Stimulated activated CD8-positive, alpha-beta memory T cell treated with anti-CD3 and anti-CD28 coated beads, Interleukin-12 subunit alpha, Interleukin-12 subunit beta, amount 100 ng/mL, for 24 hours (primary cell): ENCODE results near the gene COX4I1.
A peak's percentile ranks its signal among the peaks of the same experiment; 100 is the strongest.

Experiments used
- DNase-seq: peaks from one replicate; pipeline ENCODE4 v3.0.0-alpha.2; 2020; ENCODE audit errors: extremely low read depth

COX4I1 gene

GRCh38 chr16:85799497-85800320 lies at the start of gene COX4I1, which contains the start of gene EMC8:
Gene COX4I1, plus strand, starts transcription at chr16:85799695. Its CDS starts 1,511 bp downstream, at chr16:85801206.
Gene EMC8, minus strand, starts transcription at chr16:85799544. Its CDS starts 249 bp downstream, at chr16:85799295.
- DNase-seq = peak; percentile 87

DNA sequence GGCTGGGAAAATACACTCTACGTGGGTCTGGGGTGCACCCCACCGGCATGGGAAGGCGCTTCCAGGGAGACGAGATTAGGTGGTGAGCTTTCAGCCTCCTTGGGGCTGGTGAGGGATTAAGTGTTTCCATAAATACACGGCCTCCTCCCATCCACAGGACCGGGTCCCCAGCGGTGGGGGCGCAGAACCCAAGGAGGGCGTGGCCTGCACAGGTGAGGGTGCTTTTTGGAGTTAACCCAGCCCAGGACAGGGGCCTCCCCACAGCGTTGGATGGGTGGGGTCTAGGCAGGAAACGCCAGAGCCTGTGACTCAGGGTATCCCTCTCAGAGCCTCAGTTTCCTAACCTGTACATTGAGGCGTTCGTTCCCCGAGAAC lies 49.7 kb upstream of the COX4I1 start:
- no peak for DNase-seq

GRCh38 chr16:85750146-85750826 lies 49.2 kb upstream of the COX4I1 start:
- no peak for DNase-seq

DNA sequence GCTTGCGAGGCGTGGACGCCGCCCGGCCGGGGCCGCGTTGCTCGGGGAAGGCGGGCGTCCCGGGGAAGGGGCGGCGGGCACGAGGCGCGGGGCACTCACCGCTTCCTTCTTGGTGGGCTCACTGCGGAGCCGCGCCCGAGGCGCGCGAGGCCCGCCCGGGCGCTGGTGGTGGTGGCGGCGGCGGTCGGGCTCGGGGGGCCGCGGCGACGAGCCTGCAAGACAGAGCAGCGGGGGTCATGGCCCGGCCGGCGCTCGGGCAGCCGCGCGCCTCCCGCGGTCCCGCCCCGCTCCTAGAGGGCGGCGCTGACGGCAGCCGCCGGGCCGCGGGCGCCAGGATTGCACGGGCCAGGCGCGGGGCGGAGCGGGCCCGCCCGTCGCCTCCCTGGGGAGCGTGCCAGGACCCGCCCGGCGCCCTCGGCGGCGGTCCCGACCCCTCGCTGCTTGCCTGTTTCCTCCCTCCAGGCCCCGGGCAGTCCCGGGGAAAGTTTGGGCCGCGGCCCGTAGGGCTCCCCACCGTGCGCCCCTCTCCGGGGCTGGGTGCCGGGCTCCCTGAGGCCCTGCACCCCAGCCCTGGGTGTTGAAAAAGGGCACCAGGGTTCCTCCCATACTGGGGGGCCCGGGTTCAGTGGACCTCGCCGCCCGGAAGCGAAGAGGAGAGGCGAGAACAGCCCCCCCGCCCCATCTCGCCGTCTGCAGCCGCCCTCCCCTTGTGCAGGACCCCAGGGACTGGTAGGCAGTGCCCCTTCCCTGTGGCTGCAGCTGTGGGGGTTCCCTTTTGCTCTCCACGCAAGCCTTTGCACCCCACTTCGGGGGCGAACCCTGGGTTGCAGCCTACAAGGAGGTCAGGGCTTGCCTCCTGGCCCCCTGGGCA lies 48.4 kb upstream of the COX4I1 start, which contains the start of gene C16orf74:
Gene C16orf74 (minus strand): TSS at position 270 of the 871 bp plus-strand sequence. CDS start 15,879 bp downstream, outside the sequence.
- no peak for DNase-seq

- no peak for DNase-seq
These were observed 47.6 kb upstream of the COX4I1 start for GRCh38 chr16:85751698-85752501.

DNA sequence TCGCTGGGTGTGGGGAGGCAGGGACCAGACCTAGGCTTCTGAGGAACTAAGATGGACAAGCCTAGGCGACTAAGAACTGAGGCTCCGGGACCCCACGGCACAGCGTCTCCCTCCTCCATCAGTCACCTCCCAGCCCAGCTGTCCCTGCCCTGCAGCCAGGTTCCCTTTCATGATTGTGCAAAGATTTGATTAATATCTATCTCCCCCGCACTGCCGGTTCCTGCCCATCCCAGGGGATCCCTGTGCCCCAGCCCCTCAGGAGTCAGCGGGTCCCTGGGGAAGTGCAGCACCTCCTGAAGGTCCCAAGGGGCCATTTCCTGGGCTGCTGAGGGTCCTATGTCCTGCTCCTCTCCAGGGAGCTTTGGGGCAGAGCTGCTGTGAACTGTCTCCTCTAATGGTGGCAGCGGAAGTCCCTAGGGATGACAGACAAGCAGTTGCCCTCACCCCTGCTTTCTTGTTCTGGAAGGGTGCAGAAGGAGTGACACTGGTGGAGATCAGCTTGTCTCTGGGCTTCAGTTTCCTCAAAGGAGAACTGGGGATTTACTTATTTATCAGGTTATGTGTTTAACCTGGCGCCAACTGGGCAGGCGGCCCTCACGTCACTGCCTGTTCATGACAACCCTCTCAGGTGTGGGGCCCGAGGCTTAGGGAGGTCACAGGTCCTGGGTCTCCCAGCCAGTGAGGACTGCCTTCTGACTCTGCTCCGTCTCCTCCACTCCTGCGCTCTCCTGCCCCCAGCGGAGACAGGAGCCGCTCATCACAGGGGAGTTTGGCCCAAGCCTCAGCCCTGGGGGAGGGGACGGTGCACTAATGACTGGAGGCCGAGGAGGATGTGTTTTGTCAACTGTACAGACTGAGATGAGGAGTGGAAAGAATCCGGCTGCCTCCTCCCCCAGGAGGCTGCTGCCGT lies 46.7 kb upstream of the COX4I1 start:
- DNase-seq = no peak

- no peak for DNase-seq
These were observed 45.9 kb upstream of the COX4I1 start for GRCh38 chr16:85753559-85753958.

GRCh38 chr16:85753976-85754375 lies 45.5 kb upstream of the COX4I1 start:
- no peak for DNase-seq

DNA sequence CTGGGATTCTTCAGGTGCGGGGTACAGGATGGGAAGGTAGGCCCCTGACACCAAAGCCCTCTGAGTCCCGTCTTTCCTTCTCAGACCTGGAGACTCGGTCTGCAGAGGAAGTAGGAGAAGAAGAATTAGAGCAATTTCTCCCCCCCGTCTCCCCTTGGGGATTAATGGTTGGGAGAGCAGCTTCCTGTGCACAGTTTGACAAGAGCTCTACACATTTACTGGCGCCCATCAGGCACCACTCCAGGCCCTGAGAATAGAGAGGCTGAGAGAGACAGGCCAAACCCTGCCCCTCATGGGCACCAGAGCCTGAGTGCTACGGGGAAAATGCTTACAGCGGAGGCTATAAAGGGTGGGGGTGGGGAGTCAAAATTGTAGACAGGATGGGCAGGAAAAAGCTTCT lies 45.1 kb upstream of the COX4I1 start:
- no peak for DNase-seq

DNA sequence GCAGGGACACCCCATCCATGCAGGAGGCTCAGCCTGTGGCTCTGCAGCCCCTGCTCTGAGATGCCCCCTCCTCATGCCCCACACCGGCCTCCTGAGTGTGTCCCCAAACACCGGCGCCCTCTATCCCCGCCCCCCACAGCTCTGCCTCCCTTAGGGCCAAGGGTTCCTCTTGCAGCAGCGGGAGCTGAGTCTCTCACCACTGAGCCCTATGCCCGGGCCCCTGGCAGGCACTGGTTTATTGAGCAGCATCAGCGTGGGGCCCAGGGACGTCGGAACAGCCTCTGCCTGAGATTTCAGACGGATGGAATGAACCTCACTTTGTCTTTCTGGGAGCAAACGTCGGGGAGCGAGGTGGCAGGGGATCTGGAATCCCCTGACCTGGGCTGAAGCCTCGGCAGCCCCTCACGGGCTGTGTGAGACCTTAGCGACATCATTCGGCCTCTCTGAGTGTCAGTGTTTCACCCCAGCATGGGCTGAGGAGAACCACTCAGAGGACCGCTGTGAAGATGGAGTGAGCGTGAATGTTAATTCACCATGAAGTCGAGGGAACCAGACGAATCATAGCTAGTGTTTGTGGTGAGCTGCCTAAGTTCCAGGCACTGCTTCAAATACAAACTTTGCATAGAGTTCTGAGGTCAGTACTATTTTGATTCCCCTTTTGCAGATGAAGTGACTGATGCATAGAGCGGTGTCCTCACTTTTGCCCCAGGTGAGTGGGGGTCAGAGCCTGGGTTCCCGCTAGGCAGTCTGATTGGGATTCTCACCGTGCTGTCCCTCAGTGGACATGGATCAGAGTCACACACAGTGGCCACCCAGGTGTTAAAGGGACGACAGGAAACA lies 43.3 kb upstream of the COX4I1 start:
- DNase-seq = no peak

GRCh38 chr16:85757341-85757822 lies 42.1 kb upstream of the COX4I1 start:
- DNase-seq = no peak

- no peak for DNase-seq
These were observed 40.4 kb upstream of the COX4I1 start for GRCh38 chr16:85759136-85759535.

- DNase-seq = no peak
These were observed 39.7 kb upstream of the COX4I1 start for GRCh38 chr16:85759631-85760419.

DNA sequence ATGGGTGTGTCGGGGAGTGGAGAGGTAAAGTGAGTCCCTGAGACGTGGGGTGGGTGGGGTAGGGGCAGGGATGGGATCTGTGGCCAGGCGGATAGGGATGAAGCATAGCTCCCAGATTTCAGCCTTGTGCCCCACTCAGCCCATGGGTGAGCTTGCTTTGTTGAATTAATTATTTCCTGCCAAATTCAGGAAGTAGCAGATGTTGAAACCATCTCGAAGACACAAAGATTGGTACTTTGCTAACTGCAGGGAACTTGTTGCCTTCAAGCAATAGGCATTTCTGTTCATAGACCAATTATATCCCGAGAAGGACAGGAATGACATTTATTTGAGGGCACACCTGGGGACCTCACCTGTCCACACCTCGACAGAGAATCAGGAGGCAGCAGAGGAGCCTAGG lies 37.6 kb upstream of the COX4I1 start:
- DNase-seq = no peak

DNA sequence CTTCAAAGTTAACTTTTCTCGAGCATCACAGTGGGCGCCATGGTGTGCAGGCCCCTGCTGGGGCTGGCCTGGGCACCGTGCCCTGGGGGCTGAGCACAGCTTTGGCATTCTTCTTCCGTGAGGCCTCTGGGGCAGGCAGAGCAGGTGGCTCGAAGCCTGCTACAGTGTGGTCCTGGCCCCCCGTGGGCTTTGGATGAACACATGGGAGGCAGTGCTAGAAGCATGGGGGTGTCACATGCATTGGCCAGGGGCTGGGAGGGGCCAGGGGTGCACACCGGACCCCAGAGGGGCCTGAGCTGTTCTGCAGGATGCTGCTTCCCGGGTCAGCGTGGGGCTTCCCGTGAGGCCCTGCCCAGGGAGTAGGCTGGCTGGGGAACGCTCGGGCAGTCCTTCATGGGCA lies 36.5 kb upstream of the COX4I1 start:
- DNase-seq = no peak

DNA sequence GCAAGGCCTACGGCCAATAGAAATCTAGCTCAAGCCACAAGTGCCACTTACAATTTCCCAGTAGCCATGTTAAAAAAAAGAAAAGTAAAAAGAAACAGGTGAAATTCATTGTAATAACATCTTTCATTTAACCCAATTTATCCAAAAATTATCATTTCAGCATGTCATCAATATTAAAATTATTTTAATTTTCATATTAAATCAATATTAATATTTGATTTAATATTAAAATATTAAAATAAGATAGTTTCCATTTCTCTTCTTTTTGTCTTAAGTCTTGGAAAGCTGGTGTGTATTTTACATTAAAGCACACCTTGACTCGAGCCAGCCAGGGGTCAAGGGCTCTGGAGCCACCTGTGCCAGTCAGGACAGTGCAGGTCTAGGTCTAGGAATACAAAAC lies 35.9 kb upstream of the COX4I1 start:
- DNase-seq = no peak

DNA sequence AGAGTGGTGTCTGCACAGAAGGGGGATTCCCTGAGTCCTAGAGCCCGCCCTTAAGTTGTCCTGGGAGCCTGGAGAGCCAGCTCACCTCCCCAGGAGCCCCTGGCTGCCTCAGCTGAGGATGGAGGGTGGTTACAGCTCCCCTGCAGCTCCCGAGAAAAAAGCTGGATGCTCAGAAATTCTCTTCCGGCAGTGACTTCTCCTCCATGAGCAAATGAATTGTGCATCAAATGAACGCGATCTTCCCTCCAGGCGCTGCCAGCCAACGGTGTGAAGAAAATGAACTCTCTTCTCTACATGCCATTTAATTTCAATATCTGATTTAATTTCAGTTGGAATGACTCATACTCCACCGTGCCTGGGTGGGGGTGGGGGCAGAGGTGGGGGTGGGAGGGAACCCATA lies 34.3 kb upstream of the COX4I1 start:
- no peak for DNase-seq

GRCh38 chr16:85765767-85766166 lies 33.7 kb upstream of the COX4I1 start:
- DNase-seq = no peak
